Colon (tissue), 2 donors: ENCODE results near the gene C5AR2.
"Not testable (repeated sequence)": the region's sequence is repeated elsewhere in the genome, so short reads cannot be mapped to it uniquely, and the experiment has no call there.

Experiments
- FAIRE-seq: peaks from 2 replicates; lab custom pipeline; 2012; peaks lifted over from hg19 to GRCh38; lab: Jason Lieb, UNC
- donor health status: control.
- donor health status: control.

The C5AR2 gene

DNA sequence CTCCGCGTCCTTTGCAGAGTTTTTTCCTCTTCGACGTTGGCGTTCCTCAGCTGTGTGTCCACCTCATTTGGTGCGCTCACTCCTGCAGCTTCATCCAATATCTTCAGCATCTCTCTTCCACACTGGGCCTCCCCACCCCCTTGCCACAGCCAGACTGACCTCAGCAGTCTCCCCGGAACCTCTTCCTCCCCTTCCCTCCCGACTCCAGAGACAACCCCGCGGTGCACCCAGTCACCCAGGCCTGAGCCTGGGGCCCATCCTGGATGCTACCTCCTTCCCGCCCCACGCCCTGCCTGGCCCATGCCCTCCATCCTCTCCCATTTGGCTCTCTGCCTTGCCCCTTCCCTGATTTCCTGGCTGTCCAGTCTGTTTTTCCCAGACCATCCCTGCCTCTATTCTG lies 8.1 kb upstream of the C5AR2 start:
- FAIRE-seq = no peak

DNA sequence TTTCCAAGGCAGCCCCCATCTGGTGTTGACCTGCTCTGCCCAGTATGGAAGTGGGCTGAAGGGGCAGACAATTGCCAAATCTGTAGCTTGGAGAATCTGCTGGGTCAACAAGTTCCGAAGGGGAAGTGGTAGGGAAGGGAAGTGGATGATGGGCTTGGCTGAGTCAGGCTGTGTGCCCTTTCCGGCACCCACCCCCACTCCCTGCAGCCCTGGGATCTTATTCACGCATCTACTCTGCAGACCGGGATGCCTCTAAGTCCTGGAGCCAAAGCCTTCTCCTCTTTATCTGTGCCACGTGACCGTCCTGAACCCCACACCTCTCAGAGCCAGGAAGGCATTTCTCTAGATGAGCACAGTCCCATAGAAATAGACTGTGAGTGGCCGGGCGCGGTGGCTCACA lies 7.5 kb upstream of the C5AR2 start:
- no peak for FAIRE-seq

DNA sequence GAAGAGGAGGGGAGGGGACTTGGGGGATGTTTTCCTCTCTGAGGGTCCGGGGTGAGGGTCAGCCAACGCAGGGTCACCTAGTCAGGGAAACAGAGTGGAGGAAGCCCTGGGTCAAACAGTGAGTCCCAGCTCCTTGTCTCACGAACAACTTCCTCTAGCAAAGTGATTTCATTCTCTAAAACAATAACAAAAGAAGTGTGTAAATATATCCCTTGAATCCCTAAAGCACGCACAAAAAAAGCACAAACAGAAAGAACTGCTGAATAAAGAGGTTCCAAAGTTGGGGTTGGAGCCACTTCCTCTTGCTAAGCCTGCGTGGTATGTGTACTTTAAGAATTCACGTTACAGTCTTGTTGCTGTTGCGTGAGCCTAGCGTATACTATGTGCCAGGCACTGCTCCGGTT lies 1.5 kb upstream of the C5AR2 start:
- no peak for FAIRE-seq

DNA sequence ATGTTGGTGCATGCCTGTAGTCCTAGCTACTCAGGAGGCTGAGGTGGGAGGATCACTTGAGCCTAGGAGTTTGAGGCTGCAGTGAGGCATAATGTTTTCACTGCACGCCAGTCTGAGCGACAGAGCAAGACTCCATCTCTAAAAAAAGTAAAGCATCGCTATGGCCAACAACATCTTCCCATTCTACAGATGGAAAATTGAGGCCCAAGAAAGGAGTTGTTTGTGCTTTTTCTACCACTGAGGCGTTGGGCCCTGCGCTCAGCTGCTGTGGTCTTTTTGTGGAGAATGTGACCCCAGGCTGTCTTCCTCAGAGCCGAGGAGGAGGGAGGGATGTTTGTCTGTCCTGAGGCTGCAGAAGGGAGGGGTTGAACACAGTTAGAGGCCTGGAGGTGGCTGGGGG lies 485 bp upstream of the C5AR2 start:
- no peak for FAIRE-seq

DNA sequence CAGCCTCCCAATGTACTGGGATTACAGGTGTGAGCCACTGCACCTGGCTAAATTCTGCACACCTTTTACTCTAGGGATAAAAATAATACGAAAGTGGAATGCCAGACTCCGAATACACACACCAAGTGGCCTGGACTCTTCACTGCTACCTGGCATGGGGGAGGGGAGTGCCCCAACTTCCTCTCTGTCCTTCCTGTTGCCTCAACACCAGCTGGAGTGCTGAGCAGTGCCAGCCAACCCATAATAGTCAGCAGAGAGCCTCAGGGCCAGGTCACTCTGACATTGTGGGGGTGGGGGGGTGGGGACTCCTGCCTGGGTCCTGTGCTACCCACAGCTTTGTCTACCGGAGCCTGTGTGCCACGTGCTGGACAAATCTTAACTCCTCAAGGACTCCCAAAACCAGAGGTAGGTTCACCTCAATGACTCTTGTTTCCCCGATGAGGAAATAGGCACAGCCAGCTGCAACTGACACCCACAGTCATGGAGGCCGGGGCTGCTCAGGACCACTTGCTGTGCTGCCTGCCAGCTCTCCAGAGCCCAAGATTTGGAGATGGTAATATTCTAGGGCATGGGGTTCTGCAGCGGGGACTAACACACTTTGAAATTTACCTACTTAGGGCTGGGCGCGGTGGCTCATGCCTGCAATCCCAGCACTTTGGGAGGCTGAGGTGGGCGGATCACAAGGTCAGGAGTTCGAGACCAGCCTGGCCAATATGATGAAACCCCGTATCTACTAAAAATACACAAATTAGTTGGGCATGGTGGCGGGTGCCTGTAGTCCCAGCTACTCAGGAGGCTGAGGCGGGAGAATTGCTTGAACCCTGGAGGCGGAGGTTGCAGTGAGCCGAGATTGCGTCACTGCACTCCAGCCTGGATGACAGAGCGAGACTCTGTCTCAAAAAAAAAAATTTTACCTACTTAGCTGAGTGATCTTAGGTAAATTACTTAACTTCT lies 5.1 kb downstream of the C5AR2 start:
- not testable (repeated sequence) for FAIRE-seq

DNA sequence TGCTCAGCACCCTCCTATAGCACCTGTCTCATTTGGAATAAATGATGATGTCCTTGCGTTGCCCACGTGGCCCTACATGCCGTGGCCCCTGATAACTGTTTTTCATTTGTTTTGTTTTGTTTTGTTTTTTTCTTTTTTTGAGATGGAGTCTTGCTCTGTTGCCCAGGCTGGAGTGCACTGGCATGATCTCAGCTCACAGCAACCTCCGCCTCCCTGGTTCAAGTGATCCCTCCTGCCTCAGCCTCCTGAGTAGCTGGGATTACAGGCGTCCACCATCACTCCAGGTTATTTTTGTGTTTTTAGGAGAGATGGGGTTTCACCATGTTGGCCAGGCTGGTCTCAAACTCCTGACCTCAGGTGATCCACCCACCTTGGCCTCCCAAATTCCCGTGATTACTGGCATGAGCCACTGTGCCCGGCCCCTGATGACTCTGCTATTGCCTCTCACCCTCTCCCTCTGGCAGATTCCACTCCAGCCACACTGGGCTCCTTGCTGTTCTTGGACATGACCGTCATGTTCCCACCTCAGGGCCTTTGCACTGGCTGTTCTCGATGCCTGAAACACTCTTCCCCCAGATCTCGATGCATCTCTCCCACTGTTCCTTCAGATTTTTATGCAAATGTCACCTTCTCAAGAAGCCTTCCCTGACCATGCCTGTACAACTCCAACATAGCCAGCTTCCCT lies 7.4 kb downstream of the C5AR2 start:
- no peak for FAIRE-seq

DNA sequence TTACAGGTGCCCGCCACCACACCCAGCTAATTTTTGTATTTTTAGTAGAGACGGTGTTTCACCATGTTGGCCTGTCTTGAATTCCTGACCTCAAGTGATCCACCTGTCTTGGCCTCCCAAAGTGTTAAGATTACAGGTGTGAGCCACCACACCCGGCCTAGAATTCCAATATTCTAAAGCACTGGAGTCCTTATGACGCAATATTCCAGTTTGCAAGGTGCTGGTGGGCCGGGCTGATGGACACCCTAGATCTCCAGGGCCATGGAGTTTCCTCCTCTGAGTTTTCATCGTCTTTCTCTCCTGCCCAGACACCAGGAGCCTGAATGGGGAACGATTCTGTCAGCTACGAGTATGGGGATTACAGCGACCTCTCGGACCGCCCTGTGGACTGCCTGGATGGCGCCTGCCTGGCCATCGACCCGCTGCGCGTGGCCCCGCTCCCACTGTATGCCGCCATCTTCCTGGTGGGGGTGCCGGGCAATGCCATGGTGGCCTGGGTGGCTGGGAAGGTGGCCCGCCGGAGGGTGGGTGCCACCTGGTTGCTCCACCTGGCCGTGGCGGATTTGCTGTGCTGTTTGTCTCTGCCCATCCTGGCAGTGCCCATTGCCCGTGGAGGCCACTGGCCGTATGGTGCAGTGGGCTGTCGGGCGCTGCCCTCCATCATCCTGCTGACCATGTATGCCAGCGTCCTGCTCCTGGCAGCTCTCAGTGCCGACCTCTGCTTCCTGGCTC lies 8.7 kb downstream of the C5AR2 start:
- no peak for FAIRE-seq

DNA sequence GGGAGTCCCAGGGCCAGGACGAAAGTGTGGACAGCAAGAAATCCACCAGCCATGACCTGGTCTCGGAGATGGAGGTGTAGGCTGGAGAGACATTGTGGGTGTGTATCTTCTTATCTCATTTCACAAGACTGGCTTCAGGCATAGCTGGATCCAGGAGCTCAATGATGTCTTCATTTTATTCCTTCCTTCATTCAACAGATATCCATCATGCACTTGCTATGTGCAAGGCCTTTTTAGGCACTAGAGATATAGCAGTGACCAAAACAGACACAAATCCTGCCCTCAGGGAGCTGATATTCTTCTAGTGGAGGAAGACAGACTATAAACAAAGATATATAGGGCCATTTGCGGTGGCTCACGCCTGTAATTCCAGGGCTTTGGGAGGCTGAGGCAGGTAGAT lies 9.8 kb downstream of the C5AR2 start:
- no peak for FAIRE-seq

DNA sequence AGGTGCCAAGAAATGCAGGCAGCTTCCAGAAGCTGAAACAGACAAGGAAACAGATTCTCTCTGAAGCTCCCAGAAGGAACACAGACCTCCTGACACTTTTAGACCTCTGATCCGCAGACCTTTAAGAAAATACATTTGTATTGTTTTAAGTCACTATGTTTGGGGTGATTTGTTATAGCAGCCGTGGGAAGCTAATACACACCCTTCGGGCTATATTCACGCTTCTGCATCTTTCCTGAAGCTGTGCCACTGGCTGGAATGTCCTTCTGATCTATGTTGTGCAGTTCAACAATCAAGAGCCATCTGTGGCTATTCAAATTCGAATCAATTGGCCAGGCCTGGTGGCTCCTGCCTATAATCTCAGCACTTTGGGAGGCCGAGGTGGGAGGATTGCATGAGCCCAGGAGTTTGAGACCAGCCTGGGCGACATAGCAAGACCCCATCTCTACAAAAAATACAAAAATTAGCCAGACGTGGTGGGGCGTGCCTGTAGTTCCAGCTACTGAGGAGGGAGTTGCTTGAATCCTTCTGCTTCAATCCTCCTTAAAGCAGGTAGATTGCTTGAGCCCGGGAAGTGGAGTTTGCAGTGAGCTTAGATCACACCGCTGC lies 11.3 kb downstream of the C5AR2 start:
- no peak for FAIRE-seq

DNA sequence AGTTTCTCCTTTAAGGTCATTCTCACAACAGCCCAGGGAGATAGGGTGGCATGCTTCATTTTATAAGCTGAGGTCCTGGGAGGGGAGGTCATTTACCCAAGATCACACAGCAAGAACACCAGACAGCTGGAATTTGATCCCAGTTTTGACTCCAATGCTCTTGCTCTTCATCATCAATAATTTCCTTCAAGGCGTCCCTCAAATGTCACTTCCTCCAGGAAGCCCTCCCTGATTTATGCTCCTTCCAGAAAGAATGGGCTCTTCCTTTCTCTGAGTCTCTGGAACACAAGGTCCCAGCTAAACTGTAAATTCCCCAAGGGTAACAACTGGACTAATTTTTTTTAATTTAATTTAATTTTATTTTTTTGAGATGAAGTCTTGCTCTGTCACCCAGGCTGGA lies 12.4 kb downstream of the C5AR2 start:
- FAIRE-seq = no peak

DNA sequence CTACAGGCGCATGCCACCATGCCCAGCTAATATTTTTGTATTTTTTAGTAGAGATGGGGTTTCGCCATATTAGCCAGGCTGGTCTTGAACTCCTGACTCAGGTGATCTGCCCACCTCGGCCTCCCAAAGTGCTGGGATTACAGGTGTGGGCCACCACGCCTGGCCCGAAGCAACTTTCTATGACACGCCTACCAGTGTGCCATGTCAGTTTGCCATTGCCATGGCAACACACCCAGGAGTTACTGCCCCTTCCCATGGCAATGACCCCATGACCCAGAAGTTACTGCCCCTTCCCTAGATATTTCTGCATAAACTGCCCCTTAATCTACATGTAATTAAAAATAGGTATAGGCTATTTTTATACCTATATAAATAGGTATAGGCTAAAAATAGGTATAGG lies 14.0 kb downstream of the C5AR2 start:
- FAIRE-seq = not testable (repeated sequence)

DNA sequence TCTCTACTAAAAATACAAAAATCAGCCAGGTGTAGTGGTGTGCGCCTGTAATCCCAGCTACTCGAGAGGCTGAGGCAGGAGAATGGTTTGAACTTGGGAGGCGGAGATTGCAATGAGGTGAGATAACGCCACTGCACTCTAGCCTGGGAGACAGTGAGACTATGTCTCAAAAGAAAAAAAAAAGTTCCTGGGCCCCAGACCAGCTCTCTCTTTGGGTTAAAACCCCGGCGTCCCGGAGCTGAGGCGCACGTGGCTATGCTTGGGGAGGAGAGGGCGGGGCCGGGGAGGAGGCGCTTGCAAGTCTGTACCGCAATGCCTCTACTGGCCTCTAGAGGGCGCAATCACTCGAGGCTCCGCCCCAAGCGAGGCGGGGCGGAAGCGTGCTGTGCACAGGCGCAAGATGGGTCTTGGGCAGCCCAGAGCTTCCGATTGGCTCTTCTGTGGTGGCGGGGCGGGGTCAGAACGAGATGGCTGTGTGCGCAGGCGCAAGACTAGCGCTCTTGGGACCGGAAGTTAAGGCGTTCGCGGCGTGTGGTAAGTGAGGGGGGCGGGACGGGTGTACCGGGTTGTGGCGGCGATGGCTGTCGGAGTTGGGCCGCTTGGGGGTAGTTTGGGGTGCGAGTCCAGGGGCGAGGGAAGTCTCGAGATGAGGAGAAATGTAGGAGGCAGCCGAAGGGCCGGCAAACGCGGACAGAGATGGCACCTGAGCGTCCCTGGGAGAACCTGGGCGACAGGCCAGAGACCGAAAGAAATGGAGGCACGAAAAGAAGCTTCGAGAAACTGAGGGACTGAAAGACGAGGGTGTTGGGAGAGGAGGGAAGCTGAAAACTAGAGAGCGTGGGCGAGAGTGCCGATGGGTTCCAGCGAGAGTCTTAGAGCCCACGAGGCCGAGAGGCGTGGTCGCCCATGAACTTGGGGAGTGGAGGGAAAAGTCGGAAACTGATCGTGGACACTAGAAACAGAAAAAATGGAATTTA lies 17.1 kb downstream of the C5AR2 start, which contains the start of gene DHX34:
DHX34 (plus strand) TSS at position 497 of the 977 bp plus-strand sequence. CDS start 3,716 bp downstream, outside the sequence.
- peak; percentile 36 for FAIRE-seq

DNA sequence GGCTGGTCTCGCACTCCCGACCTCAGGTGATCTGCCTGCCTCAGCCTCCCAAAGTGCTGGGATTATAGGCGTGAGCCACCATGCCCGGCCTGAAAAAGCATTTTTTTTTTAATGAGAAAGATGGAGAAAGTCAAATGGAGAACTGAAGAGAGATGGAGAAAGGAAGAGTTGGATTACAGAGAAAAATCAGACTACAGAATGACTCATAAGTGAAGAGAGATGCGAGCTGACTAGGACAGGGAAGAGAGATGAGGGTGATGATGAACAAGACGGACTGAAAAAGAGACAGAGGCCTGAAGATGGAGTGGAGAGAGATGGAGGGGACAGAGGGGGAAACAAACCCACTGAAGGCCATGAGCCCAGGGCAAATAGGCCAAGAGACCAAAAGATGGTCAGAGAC lies 18.7 kb downstream of the C5AR2 start:
- no peak for FAIRE-seq

DNA sequence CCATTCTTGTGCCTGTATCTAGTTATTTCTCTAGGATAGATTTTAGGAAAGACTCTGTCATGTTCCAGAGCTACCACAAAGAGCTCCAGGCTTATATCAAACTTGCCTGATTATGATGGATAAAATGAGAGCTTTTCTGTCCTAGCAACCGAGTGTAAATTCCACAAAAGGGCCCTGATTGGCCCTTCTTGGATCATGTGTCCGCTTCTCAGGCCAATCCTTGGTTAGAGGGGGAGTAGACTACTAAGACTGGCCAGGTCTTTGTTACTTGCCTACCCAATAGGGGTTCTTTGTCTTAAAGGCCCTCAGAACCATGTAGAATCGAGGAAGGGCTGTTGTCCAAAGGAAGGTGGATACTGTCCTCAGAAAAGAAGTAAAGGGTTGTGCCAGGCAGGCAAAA lies 19.6 kb downstream of the C5AR2 start:
- no peak for FAIRE-seq

DNA sequence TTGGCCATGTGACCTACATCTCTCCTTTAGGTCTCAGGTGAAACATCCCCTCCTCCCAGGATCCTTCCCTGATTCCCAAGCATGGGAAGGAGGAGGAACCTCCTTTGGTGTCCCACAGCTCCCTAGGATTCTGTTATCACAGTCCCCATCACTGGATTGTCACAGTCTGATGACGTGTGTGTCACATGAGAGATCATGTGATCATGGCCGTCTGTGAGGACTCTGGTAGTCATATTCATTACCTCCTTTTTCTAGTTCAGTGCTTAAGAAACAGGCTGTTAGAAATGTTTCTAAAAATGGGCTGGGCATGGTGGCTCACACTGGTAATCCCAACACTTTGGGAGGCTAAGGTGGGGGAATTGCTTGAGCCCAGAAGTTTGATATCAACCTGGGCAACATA lies 20.1 kb downstream of the C5AR2 start:
- no peak for FAIRE-seq

DNA sequence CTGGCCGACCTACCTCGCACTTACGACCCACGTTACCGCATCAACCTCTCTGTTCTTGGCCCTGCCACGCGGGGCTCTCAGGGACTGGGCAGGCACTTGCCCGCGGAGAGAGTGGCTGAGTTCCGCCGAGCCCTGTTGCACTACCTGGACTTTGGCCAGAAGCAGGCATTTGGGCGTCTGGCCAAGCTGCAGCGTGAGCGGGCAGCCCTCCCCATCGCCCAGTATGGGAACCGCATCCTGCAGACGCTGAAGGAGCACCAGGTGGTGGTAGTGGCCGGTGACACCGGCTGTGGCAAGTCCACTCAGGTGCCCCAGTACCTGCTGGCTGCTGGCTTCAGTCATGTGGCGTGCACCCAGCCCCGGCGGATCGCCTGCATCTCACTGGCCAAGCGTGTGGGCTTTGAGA lies 21.3 kb downstream of the C5AR2 start:
- FAIRE-seq = no peak

DNA sequence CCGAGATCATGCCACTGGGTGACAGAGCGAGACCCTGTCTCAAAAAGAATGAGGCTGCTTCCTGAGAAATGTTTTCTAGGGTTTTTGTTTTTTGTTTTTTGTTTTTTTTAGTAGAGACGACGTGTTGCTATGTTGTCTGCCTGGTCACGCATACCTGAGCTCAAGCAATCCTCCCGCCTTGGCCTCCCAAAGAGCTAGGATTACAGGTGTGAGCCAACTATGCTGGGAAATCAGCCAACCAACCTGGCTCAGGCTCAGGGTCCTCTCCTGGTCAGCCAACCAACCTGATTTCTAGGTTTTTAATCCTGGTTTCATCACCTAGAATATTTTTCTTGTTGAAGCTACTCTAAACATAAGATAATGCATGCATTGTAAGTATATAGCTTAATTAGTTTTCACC lies 24.9 kb downstream of the C5AR2 start:
- FAIRE-seq = no peak

DNA sequence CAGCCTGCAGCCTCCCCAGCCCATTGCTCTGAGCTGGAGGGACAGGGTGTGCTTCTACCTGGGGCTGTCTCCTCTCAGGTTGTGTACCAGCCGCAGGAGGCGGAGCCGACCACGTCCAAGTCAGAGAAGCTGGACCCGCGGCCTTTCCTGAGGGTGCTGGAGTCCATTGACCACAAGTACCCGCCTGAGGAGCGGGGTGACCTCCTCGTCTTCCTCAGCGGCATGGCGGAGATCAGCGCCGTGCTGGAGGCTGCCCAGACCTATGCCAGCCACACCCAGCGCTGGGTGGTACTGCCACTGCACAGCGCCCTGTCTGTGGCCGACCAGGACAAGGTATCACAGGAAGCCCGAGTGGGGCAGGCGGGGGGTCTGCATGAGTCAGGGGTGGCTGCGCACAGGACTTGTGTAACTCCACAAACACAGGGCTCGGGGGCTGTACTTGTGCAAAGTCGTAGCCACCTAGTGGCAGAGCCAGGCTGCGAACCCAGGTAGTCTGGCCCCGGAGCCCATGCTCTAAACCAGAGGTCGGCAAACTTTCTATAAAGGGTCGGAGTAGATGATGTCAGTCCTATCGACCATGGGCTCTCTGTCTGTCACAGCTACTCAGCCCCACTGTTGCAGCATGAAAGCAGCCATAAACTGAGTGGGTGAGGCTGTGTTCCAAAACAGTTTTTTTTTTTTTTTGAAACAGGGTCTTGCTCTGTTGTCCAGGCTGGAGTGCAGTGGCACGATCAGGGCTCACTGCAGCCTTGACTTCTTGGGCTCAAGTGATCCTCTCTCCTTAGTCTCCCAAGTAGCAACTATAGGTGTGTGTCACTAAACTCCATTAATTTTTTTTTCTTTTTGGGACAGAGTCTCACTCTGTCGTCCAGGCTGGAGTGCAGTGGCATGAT lies 26.1 kb downstream of the C5AR2 start:
- FAIRE-seq = no peak

DNA sequence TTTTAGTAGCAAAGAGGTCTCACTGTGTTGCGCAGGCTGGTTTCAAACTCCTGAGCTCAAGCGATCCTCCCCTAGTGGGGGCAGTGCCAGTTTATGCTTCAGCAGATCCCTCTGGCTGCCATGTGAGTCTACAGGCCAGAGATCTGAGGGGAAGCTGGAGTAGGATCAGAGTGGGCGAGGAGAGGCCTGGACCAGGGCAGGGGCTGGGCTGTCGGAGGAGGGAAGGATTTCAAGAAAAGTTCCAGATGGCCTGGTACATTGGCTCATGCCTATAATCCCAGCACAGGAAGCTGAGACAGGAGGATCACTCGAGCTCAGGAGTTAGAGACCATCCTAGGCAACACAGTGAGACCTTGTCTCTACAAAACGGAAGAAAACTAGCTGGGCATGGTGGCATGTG lies 27.0 kb downstream of the C5AR2 start:
- FAIRE-seq = no peak

DNA sequence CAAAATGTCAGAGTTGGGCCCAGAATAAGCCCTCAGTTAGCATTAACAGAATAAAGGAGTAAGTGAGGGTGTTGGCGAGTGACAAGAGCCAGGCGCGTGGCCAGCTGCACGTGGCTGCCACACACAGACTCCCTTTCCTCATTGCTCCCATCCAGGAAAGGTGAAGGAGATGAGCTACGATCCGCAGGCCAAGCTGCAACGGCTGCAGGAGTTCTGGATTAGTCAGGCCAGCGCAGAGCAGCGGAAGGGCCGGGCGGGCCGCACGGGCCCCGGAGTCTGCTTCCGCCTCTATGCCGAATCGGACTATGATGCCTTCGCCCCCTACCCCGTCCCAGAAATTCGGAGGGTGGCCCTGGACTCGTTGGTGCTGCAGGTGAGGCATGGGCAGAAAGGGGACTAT lies 30.3 kb downstream of the C5AR2 start:
- FAIRE-seq = no peak
